NCI-H2196 treated with DMSO at 0.1 percent for 48 hours (cell line): ENCODE data around the gene SLC22A12.
A peak's percentile ranks its signal among the peaks of the same experiment; 100 is the strongest.

Source experiments
- DNase-seq: peaks from one replicate; lab custom pipeline; 2025; ENCODE audit not compliant: unreplicated experiment; lab: John Stamatoyannopoulos, UW

SLC22A12 gene

DNA sequence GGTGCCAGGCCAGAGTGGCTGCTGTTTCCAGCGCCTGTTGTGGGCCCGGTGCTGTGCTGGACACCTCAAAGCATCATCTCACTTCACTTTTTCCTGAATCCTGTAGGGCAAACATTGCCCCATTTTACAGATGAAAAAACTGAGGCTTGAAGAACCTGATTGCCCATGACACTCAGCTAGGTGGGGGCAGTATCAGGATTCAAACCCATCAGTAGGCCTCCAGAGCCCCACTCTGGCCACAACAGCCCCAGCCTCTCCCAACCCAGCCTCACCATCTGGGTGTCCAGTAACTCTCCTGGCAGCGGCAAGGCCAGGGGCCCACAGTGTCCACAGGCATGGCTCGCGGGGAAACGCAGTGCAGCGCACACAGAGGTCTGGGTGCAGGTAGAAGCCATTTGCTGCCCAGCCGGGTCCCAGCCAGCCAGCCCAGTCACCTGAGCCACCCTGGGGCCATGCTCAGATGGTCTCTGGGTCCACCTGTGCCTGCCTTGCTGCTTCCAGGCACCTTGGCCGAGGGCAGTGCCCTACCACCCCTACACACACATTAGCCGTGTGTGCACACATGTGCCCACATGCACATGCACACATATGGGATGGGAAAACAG, 11.5 kb downstream of the SLC22A12 start:
- DNase-seq, result no peak

DNA sequence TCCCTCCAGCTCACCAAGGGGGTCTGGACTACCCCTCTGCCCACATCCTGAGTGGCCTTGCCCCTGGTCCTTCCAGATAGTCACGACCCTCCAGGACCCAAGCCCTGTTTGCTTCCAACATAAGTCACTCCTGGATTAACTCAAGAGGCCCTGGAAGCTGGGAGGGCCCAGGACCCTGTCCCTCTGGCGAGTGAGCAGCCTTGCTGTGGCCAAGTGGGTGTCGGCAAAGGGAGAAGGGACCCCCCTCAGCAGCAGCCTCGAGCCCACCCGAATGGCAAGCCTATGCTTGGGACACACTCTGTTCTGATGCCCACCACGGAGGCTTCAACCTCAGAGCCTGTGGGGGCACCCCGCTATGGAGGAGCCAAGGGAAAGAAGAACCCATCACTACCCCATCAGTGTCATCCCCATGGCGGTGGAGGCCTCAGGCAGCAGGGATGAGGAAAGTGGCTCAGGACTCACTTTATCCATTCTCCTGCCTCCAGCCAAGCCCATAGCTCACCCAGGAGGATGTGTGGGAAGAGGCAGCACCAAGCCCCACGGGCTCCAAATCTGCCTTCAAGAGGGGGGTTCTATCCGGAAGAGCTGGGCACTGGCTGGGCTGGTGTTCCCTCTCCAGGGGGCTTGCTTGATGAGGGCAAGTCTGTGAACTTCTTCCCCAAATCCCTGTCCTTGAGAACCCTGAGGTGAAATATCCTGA, 12.5 kb downstream of the SLC22A12 start:
- DNase-seq, result no peak

DNA sequence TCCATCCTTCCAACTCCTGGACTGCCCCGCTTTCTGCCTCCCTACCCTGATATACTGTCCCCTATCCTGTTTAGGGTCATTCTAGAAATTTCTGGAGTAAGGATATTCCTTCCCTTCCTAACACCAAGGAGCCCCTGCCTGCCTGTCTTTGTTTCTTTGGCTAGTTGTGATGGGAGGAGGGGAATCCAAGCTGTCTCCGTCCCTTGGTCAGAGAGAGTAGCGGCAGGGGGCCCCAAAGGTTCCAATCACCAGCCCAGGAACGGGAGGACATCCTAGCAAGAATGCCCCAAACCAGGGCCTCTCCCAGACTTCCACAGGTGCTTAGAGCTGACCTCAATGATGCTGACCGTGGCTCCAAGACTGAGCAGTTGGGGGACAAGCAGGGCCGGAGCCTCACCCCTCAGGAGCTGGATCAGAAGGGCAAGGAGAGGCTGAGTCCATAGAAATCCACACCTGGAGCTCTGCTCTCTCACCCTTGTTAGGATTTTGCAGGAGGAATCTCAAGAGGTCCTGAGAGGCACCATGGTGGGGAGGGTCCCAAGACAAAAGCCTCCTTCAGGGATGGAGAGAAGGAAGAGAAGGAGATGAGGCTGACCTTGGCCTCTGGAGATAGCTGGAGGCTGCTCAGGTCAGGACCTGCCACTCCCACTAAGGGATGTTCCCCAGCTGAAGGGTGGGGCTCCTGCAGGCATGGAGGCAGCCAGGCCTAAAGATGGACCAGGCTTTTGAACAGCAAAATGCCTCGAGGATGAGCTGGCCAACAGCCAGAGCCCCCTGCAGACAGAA, 13.6 kb downstream of the SLC22A12 start:
- DNase-seq, result no peak

DNA sequence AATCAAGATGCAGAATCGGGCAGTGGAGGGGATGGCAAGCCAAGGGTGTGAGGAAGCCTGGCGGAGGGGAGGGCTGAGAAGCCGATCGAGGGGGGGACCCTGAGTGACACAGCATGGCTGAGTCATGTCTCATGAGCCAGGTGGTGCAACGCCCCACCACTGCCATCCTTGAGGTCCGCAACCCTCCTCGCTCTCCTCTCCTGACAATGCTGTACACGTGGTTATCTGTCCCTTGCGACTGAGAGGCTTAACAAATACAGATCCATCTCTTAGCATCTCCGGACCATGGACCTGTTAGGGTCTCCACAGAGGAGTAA, 14.2 kb downstream of the SLC22A12 start:
- no peak for DNase-seq

DNA sequence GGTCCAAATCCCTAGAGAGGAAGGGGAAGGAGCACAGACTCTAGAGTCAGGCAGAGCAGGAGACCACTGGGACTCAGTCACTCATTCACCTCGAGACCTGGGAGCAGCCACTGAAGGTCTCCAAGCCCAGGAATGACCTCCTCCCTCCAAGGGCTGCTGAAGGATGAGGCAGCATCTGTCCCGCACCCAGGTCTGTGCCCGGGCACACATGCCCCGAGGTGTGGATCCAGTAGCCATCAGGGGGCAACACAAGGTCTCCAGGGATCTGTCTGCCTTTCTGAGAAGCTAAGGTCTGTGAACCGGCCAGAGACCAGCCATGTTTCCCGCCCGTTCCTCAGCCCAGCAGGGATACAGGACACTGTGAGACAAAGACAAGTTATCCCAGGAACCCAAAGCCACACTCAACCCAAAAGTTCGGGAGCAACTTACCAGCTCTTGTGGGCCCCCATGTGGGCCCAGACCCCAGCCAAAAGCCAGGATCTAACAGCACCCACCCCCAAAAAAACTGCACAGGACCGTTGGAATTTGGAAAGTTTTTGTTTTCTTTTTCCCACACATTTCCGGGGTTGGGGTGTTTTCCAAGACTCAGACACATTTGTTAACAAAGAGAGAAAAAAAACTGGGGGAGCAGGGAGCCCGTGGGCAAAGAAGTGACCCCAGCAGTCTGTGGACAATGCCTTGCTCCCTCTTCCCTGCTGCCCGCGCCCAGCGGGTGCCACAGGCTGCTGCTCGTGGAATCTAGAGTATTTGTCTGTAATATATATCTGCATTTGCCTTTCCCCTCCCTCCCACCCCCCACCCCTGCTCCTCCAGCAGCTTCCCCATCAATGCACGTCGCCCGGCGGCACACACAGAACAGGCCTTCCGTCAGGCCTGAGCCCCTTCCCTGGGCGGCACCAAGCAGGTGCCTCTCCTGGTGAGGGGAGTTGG, 14.9 kb downstream of the SLC22A12 start:
- no peak for DNase-seq

DNA sequence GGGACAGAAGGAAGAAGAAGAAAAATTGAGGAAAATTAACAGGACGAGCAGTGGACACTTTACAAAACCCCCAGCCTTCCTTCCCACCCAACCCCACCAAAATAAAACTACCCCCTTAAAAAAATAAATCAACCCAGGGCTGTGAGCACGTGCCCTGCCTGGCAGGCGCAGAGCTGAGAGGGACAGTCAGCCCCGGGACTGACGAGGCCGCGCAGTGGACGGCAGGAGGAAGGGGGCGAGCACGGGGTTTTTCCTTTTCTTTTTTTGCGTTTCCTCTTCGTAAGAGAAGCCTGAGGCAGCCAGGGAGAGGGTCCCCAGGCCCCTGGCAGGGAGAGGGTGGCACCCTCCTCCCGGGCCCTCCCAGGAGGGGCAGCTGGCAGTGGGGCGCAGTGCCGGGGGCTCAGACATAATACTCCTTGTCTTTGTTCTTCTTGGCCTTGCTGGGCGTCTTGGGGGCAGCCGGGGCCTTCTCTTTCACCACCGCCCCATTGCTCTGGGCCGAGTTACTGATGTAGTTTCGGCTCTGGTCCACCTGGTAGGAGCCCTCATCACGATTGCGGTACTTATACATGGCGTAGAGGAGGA, 15.9 kb downstream of the SLC22A12 start:
- no peak for DNase-seq

DNA sequence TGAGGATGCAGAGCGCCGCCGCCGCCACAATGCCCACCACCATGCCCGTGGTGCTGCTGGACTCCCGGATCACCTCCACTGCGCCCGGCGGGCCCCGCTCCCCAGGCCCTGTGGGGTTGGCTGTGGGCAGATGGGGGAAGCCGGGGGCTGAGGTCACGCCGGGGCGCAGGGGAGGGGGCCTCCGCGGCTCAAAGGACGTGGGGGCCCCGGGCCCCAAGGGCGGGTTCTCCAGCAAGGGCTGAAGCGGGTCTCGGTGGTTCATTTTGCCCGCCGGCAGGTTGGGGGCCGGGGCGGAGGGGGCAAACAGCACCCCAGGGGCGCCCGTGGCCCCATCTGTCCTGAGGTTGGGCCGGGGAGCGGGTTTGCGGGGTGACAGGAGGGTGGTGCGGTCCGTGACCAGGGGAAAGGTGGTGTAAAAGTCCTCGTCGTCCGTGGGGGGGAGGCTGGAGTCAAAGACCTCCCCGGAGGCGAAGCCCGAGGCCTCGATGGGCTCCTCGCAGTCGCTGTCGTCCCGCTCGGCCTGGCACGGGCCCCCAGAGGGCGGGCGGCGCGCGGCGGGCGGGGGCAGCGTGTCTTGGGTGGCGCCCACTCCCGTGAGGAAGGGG, 16.5 kb downstream of the SLC22A12 start:
- no peak for DNase-seq

DNA sequence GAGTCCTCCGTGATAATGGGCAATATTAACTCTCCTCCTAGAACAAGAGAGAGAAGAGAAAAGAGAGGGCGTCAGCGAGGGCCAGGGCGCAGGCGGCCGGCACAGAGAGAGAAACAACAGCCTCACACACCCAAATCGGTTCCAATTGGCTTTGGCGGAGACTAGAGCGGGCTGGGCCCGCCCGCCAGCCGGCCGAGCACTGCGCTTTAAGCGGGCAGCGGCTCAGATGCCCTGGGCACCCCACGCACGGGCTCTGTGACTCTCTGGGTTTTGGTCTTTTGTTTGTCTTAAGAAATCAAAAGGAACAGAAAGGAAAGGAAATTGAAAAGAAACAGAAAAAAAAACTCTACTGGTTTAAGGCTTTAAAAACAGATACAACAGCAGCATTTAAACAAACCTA, 17.0 kb downstream of the SLC22A12 start:
- DNase-seq, result no peak

DNA sequence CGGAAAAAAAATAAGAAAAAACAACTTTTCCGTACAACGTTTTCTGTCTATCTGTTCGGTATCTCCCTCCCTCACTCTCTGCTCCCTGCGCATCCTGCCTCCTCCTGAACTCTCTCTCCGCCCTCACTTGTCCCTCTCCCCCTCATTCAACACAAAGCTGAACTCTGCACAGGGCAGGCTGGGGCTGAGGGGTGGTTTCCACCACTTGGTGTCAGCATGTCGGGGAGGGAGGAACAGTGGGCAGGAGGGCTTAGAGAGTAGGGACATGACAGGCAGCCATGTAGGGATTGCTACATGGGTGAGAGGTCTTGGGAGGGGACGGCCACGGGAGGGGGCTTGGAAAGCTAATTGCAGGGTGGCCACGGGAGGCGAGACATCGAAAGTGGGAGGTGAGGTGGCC, 17.6 kb downstream of the SLC22A12 start:
- no peak for DNase-seq

DNA sequence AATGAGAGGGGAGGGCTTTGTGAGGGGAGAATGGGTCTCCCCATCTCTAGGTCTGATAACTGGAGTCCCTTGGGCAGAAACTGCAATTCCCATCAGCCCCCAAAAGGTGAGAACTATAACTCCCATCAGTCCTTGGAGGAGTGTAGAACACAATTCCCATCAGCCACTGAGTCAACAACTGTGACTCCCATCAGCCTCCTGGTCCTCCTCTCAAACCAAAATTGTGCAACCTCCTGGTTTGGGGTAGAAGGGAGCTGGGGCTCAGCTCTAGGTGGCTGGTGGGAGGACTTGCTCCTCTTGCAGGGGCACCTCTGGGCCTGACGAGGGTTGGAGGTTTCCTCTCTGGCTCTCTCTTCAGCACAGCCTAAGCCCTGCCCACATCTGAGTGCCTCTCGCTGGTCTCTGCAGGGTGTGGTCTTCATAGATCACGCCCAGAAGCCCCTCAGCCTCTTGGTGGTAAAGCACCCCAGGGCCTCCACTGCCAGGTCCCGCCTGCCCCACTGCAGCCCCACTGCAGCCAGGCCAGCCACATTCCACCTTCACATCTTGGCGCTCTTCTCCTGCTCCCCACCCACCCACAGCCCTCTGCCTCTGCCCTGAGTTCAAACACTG, 18.5 kb downstream of the SLC22A12 start:
- no peak for DNase-seq

DNA sequence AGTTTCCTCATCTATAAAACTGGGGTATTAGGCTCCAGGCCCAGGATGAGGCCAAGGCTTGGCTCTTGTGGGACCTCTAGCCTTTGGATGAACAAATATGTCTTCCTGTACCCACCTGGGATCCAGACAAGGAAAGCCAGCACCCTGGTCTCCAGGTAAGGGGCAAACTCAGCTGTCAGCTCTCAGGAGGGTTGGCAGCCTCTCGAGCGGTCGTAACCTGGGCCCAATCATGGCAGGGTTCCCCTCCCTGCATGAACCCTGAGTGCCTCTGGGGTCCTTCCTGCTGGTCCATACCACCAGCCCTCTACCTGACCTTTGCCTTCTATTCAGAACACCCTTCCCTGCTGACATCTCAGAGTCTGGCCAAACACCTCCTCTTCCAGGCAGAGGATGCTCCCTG, 19.6 kb downstream of the SLC22A12 start:
- no peak for DNase-seq

DNA sequence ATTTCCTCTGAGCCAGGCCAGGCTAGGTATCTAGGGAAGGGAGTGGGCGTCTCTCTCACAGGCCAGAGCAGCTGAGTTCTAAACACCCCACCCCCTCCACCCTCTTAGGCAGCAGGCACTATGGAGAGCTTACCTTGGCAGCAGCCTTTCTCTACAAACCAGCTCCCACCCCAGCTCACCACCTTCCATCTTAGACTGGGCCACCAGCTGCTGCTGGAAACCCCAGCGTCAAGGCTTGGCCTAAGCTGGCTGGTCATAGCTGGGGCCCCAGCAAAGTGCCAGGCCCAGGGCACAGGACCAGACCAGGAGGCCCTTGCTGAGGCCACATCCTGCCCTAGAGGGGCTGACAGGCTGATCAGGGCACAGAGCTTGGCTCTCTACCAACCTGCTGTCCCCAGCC, 20.2 kb downstream of the SLC22A12 start:
- DNase-seq, result no peak

DNA sequence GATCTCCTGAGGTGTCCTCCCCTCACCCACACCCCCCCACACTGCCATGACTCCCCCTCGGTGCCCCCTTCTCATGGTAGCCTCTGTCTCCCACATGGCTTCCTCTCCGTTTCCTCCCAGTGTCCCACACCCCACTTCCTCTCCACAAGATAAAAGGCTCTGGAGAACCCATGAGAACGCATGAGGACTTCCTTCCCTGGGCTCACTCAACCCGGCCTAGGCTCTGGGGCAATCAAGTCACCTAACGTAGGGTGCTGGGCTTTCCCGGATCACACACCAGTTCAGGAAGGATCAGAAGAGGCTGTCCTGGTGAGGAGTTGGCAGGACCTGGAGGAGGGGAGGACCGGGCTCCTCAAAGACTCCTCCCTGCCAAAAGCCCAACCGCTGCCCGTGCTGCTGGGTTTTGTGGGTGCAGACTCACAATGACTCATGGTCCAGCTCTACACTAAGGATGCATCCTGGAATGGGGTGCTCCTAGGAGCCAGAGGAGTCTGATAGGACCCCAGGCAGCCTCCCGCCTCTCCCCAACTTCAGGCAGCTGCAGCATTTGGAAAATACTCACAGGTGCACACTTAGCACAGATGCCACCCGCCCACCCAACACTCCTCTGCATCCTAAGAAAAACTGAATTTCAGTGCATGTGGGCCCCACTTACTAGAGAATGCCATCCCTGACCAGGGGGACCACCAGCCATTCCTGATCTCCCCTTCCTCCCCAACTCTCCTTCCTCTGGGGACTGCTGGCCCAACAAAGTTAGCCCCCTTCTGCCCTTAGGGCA, 21.0 kb downstream of the SLC22A12 start:
- DNase-seq, result no peak

DNA sequence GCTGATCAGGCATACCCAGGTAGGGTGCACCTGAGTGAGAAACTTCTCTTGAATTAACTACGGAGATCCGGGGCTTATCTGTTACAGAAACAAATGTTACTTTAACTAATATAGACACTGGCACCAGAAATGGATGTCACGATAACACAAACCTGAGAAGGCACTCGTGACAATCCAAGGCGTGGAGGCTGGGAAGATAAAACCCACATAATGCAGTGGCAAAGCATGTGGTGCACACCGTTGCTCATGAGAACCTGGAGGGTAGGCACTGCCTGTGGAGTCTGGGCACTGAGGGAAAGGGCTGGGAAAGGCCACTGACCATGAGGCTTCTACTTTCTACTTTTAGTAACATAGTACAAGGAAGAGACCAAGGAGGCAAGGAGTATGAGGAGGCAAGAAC, 22.6 kb downstream of the SLC22A12 start:
- no peak for DNase-seq

DNA sequence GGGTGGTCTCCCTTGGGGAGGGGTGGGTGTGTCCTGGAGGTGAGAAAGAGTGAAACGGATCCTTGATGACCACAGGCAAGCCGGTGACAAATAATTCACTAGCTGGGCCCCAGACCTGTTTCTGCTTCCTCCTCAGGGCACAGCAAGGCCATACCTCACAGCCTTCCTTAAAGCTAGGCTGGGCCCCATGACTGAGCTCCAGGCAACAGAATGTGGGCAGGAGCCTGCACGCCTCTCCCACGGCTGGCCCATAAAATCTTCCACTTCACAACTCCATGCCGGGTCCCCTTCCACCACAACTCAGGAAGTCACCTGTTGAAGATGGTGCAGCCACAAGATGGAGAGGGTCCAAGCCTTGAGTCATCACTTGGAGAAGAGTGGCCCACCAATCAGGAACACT, 23.9 kb downstream of the SLC22A12 start:
- DNase-seq, result no peak

DNA sequence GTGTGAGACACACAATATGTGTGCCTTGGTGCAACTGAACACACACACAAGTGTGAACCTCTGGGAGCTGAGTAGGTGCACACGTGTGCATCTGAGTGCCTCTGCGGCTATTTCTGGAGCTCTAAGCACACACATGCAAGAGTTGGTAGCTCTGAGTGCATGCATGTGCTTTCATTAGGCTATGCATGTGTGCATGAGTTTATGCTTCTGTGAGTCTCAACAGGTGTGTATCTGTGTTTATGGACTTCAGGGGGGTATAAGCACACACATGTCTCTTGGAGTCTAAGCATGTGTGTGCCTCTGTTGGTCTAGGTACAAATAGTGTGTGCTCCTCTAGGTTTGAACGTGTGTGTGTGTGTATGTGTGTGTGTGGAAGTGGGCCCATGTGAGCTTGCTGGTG, 25.8 kb downstream of the SLC22A12 start:
- no peak for DNase-seq

DNA sequence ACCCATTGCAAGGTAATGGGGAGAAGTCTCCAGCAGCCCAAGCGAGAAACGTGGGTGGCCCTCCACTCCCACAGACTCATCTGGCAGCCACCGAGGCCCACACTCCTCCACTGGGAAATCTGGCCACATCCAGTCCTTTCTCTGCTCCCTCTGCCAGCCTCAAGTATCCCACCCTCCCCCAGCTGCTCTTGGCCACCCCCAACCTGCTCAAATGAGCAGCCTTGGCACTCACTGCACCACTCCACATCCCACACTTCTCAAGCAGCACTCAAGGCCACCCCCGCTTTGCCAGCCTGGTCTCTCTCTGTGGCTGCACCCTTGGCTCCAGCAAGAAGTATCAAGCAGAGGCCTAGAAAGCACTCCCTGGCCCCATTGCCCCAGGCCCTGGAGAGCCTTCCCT, 28.2 kb downstream of the SLC22A12 start:
- no peak for DNase-seq

DNA sequence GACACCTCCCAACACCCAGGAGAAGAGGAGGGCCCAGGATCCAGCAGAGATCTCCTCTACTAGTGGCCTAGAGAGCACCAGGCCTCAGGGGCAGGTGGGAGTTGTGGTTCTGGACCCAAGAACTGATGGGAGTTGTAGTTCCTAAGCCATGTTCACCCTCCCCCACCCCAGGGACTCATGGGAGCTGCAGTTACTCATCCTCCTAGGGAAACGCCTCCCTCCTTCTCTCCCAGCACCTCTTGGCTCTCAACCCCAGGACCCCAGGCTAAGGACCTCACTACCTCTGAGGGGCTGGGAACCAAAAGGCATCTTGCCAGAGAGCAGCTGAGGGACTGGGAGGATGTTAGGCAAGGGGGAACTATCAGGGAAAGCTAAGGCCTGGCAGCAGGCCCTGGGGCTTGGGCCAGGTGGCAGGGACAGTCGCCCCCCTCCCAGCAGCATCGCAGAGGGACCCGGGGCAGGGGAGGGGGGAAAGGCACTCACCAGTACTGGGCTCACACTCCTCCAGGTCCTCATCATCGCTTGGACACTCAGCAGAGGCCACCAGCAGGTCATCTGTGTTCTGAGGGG, 28.9 kb downstream of the SLC22A12 start:
- peak; percentile 48 for DNase-seq

DNA sequence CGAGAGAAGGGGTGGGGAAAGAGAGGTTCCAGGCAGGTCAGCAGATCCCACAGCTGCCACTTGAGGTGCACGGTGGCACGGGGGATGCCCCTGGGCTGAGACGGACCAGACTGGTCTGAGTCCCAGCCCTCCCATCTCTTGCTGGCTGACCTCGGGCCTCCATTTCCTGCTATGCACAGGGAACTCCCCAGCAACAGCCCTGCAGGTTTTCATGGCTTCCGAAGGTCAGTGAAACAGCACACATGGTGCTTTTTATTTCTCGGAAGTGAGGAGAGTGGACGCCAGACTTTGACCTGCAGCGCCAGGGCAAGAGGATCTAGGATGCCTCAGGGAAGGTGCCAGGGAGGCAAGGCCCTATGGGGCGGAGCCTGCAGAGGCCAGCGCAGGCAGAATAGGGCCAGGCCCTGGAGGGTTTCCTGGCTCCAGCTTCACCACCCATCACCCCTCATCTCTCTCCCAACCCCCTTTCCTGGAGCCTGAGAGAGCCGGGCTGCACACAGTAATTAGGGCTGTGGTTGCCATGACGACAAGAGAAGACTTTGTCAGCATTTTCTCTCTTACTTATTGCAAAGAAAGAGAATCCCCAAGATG, 29.5 kb downstream of the SLC22A12 start:
- peak; percentile 26 for DNase-seq
